Activated CD4-positive, alpha-beta T cell treated with anti-CD3 and anti-CD28 coated beads, Interleukin-10, Interleukin-2, amounts not matched to agents 100 ng/mL and 50 ng/mL, durations not matched to agents 16 hours and 8 hours (primary cell): Measurements from ENCODE around the gene ANKS6.

ENCODE experiments used
- DNase-seq: peaks from one replicate; pipeline ENCODE4 v3.0.0-alpha.2; 2020

Gene ANKS6

DNA sequence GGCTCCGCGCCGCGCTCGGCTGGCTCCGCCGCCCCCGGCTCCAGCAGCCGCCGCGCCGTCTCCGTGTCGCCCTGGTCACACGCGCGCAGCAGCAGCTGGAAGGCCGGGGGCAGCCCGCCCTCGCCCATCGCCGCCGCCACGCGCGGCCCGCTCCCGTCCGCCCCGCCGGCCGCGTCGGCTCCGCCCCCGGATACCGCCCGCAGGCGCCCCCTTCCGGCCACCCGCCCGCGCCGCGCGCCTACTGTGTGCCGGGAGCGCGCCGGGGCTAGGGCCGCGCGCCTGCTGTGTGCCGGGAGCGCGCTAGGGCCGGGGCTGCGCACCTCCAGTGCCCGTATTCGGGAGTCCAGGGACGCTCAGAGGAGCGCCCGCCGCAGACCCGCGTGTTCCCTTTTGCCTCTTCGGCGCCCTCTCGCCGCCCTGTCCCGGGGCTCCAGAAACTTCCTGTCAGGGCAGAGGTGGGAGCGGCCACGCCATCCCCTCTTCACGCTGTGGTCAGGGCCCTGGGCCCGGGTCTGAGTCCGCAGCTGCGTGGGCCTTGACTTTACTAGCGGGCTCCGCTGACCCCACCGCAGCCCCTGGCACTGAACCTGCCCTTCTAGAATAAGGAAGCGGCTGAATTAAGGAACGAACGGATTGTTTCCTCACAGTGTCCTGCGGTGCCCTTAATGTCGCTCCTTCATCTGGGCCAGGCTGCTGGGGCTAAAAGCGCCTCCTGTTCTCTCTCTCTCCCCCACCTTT lies at the start of gene ANKS6:
Gene ANKS6 (minus strand): TSS at position 192 of the 738 bp plus-strand sequence. CDS start 64 bp downstream, at position 128.
- DNase-seq = peak; percentile 86

- no peak for DNase-seq
Measured at GRCh38 chr9:98846081-98846480, 49.7 kb upstream of the ANKS6 start.

- DNase-seq = no peak
Measured at GRCh38 chr9:98842510-98842909, 46.2 kb upstream of the ANKS6 start.

DNA sequence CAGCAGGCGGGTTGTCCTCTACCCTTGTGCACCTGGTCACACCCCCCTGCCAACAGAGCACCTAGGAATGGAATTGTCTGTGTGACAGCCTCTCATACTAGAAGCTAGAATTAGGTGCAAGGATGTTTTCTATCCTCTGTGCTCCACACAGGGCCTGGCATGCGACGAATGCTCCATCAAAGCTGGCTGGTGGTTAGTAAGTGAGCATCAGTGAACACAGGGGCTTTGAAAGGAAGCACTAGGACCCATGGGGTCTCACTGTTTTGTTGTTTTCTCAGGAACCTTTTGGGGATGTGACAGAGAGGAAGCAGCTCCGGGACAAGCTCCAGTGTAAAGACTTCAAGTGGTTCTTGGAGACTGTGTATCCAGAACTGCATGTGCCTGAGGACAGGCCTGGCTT lies 43.4 kb upstream of the ANKS6 start:
- DNase-seq = no peak

GRCh38 chr9:98838868-98839565 lies 42.7 kb upstream of the ANKS6 start:
- DNase-seq = no peak

GRCh38 chr9:98838155-98838867 lies 42.0 kb upstream of the ANKS6 start:
- DNase-seq = no peak

GRCh38 chr9:98837516-98837915 lies 41.2 kb upstream of the ANKS6 start:
- no peak for DNase-seq

DNA sequence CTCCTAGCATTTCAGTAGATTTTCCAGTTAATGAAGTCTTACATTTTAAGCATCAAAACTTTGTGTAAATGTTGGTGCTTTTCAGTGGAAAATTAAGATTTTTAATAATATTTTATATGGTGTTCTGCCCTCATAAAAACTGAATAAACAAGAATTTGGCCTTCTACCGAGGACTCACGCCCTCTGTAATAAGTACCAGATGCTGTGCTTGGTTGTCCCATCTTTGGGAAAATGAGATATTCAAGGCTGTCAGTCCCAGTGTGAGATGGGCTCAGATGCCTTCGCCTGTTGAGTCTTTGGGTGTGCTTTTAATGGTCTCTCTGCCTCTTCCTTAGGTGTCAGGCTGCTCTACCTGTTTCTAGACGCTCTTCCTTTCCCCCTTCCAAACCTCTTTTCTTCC lies 39.9 kb upstream of the ANKS6 start:
- no peak for DNase-seq

GRCh38 chr9:98834386-98834785 lies 38.0 kb upstream of the ANKS6 start:
- no peak for DNase-seq

DNA sequence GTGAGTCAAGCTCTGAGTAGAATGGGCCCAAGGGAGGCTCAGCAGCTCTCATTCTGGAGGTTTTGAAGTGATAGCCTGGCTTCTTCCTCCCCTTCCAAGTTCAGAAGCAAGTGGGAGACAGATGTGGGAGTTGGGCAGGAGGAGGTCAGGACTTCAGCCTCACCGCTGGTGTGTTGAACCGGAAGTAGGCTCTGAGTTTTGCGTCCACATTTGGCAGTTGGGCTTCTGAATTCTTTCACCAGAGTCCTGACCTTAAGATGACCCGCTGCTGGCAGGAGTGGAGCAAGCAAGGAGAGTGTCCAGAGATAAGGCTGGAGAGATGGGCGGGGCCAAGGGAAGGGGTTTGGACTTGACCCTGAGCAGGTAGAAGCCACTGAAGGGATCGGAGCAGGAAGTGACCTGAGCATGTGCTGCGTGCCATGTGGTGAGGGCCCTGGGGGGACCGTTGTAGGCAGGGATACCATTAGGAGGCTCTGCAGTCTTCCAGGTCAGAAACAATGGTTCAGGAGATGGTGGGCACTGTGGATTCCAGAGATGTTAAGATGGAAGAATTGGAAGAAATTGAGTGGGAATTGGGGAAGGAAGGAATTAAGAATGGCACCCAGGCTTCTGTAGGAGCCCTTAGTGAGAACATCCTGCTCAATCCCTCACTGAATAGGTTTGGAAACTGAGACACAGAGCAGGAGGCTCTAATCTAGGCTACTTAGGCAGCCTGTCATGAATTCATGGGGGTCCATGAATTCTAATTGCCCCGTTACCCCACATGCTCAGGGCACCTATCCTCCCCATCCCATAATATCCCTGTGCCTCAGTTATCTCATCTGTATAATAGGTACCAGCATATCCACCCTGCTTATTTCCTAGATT lies 37.0 kb upstream of the ANKS6 start:
- no peak for DNase-seq

DNA sequence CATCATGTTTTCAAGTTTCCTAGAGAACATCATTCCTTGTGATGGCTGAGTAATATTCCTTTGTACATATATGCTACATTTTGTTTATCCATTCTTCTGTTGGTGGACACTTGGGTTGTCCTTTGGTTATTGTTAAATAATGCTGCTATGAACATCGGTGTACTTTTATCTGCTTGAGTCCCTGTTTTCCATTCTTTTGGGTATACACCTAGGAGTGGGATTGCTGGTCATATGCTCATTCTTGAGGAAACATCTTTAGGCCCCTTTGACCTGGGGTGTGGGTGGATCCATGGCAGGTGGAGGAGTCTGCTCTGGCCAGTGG lies 36.4 kb upstream of the ANKS6 start:
- DNase-seq = no peak

GRCh38 chr9:98831696-98832095 lies 35.3 kb upstream of the ANKS6 start:
- DNase-seq = no peak

DNA sequence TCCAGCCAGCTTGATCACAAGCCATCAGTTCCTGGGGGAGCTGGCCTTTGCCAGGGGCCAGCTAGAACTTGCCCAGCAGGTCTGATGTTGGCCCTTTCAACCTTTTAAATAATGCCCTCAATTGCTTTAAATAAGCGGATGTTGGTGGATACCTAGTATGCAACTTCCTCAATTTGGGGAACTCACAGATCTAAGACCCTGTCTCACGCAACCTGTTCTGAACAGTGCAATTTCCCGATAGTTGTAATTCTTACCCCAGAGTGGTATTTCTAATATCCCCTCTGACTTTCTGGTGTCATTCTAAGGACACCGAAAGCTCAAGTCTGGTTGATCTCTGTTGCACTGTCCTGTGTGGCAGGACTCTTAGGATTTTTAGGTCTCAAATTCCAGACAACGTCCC lies 34.2 kb upstream of the ANKS6 start:
- no peak for DNase-seq

DNA sequence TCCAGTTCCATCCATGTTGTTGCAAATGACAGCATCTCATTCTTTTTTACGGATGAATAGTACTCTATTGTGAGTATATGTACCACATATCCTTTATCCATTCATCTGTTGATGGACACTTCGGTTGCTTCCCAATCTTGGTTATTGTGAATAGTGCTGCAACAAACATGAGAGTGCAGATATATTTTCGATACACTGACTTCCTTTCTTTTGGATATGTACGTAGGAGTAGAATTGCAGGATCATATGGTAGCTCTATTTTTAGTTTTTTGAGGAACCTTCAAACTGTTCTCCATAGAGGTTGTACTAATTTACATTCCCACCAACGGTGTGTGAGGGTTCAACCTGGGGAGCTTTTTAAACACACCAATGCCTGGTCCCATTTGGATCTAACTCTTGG lies 33.4 kb upstream of the ANKS6 start:
- no peak for DNase-seq

- no peak for DNase-seq
Measured at GRCh38 chr9:98826716-98827115, 30.4 kb upstream of the ANKS6 start.

DNA sequence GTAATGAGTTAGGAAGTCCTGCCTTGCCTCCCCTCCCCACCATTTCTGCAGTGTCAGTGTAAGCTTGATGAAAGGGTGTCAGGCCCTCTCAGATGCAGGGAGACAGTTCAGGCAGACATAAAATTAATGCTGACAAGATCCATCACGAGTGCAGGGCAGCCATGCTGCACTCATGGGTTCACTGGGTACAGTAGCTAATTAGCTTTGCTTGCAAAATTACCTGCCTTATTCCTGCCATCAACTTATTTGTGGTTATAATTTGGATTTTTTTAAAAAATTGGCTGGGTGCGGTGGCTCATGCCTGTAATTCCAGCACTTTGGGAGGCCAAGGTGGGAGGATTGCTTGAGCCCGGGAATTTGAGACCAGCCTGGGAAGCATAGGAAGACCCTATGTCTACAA lies 29.1 kb upstream of the ANKS6 start:
- DNase-seq = no peak

DNA sequence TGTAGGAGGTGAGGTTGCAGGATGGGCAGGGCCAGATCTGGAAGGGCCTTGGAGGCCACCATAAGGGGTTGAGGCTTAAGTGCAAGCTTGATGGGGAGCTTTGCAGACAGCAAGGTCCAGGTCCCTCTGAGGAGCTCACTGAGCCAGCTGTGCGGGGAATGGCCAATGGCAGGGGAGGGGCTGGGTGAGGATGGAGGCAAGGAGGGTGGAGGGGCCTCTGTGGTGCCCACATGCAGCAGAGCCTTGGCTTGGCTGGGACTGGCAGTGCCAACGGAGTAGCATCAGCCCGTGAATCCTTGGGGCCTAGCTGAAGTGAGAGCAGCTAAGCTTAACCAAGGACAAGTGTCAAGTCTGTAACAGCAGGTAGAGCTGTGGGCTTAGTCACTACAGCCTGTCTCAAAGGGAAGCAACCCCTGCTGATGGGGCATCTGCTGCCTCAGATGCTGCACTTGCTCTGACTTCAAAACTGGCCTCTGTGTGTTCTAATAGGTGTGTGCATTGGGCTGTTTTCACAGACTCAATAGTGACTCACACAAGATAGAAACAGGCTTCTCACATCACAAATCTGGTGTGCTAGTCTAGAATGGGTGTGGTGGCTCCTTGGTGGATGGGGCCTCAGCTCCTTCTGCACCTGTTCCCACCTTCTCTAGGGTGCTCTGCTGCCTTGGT lies 27.4 kb upstream of the ANKS6 start:
- DNase-seq = no peak

DNA sequence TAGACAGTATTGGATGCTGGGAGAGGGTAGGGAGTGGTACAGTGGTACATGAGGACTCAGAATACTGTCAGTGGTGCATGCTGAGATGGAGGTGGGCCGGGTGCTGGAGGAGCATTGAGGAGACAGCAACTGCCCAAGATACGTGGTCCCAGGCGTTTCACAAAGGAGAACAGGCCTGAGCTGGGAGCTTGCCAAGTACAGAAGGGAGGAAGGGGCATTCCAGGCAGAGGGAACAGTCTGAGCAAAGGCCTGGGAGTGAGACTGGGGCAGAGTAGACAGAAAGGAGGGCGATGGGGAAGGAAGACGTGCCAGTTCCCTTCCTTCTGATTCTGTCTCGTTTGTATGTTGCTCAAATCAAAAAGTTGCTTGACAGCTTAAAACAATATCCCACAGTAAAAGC lies 26.3 kb upstream of the ANKS6 start:
- DNase-seq = no peak

DNA sequence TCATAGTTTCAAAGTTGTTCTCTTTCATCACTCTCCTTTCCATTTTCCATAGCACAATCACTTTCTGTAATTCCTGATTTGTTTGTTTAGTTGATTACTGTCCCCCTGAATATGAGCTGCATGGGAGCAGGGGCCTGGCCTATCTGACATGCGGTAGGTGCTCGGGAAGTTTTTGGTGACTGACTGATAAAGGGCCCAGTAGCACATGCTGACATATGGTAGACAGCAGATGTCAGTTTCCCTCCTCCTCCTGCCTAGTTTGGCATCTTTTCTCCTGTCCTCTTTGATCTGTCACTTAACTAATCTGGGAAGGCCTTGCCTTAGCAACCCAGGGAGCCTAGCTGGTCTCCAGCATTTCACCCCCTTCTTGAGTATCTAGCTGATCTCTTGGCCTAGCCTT lies 25.5 kb upstream of the ANKS6 start:
- no peak for DNase-seq

DNA sequence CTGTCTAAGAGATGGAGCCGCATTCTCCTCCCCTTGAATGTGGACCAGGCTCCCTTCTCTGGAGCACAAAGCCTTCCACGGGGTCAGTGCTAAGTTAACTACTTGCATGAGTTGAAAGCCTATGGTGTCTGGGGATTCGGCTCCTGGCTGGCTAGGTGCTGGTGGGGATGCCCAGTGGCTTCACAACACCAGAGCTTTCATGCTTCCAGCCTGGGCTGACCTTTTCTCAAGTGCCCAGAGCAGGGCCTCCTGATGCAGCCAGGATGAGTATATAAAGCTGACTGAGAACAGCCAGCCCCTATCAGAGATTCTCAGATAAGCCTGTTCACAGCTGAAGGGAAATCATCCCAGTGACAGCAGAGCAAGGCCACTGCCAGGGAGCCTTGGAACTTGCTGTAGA lies 22.9 kb upstream of the ANKS6 start:
- DNase-seq = no peak

GRCh38 chr9:98818764-98819163 lies 22.4 kb upstream of the ANKS6 start:
- no peak for DNase-seq

DNA sequence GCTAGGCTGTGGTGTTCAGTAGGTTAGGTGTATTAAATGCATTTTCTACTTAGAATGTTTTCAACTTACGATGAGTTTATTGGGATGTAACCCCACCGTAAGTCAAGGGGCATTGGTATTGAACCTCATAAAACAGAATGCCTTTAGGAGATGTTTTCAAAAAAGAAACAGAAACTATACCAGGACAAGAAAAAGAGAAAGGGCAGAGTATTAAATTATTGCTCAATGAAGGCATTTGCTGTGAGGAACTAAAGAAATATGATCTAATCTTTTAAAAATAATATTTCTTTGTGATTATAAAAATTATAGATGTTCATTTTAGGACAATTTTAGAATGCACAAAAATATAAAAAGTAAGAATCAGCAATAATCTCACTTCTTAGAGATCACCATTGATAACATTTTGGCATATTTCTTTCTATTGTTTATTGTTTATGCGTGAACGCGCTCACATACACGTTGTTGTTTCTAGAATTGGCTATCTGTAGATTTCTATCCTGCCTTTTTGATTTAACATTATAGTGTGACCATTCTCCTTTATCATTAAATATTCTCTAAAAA lies 19.1 kb upstream of the ANKS6 start:
- no peak for DNase-seq
